ENCODE data around the gene POTEM.
"Not testable (repeated sequence)": the region's sequence is repeated elsewhere in the genome, so short reads cannot be mapped to it uniquely, and the experiment has no call there.

DNA sequence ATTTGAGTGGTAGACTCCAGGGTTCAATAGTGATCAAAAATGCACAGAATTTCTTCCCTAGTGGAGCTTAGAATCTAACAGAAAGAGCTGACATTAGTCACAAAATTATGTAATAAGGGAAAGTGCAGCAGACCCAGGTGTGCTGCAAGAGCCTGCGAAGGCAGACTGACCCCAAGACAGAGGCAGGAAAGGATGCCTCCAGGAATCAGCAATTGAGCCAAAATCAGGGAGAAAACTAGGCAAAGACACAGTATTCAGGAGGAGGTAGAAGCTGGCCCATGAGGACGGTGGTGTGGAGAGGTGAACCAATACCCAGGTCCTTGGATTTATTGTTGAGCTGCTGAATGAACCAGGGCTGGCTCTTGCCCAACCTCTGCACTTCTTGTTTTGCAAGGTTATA, 76.2 kb downstream of the POTEM start:
- TF ChIP-seq POLR2A, POLR2AphosphoS5 (IDR thresholded peaks at IDR 0.05; ENCODE audit: low read depth, low read length): not testable (repeated sequence)
